H1 (cell line): ENCODE results near the gene PIK3R4. TPM values are rescaled to one million over a fixed set of nuclear protein-coding genes. Genes with fewer than 3 reads are reported as not detected.

Experiments
- CTCF ChIA-PET: fragments of 300-600 bp; sonication (Branson Sonifier 250); formaldehyde crosslinking; loops from one replicate; lab custom pipeline; 2021; ENCODE audit not compliant: partially characterized antibody; lab: Charles Lee
- POLR2A ChIA-PET: fragments of 300-600 bp; sonication (Branson Sonifier 250); formaldehyde crosslinking; loops from one replicate; lab custom pipeline; 2021; ENCODE audit warnings: inconsistent platforms; ENCODE audit not compliant: partially characterized antibody; lab: Charles Lee
- DNase-seq, 2 experiments: peaks; one replicate each; pipeline versions ENCODE4 v3.0.0 to v3.0.0-alpha.2; 2010 to 2022; ENCODE audit warnings: low spot score in 2 of 2, low read depth in 1 of 2, mixed read lengths in 1 of 2
- FAIRE-seq: peaks from 2 replicates; lab custom pipeline; 2011; peaks lifted over from hg19 to GRCh38; lab: Jason Lieb, UNC
- H2AFZ ChIP-seq: 2 replicates; pipeline ENCODE4 v1.8.1; 2012; ENCODE audit warnings: low read length, inconsistent platforms
- H2AK5ac ChIP-seq: 2 replicates; pipeline ENCODE4 v1.6.1; 2013; ENCODE audit warnings: low read depth, low read length
- H2BK120ac ChIP-seq: replicated peaks from 2 replicates; pipeline ENCODE3; 2013; ENCODE audit warnings: low read depth, low read length, inconsistent platforms
- H2BK12ac ChIP-seq: 2 replicates; pipeline ENCODE4 v1.6.1; 2013; ENCODE audit warnings: low read depth, low read length
- H2BK15ac ChIP-seq: 2 replicates; pipeline ENCODE4 v1.6.1; 2013; ENCODE audit warnings: low read length
- H2BK20ac ChIP-seq: 2 replicates; pipeline ENCODE4 v1.6.1; 2013; ENCODE audit warnings: low read length
- H2BK5ac ChIP-seq: 2 replicates; pipeline ENCODE4 v1.6.1; 2013; ENCODE audit warnings: low read depth, low read length
- H3K14ac ChIP-seq: 2 replicates; pipeline ENCODE4 v1.6.1; 2013; ENCODE audit warnings: inconsistent platforms; ENCODE audit not compliant: insufficient read length
- H3K18ac ChIP-seq: 2 replicates; pipeline ENCODE4 v1.6.1; 2013; ENCODE audit warnings: low read length; ENCODE audit errors: extremely low read depth
- H3K23ac ChIP-seq: 2 replicates; pipeline ENCODE4 v1.6.1; 2013; ENCODE audit warnings: inconsistent platforms; ENCODE audit not compliant: insufficient read length
- H3K23me2 ChIP-seq: 2 replicates; pipeline ENCODE4 v1.6.1; 2013; ENCODE audit warnings: low read depth, low read length
- H3K27ac ChIP-seq: 2 replicates; pipeline ENCODE4 v1.6.1; 2011; ENCODE audit warnings: low read depth, low read length, inconsistent platforms
- H3K27me3 ChIP-seq, 4 experiments: replicated peaks in 1 of 4; 1 replicate in 1 of 4; 2 replicates in 3 of 4; pipeline versions ENCODE4 v1.6.1 to v1.8.1; 2011 to 2013; ENCODE audit warnings: low read length in 3 of 4, mild to moderate bottlenecking in 3 of 4, inconsistent platforms in 2 of 4, mixed read lengths in 2 of 4, moderate library complexity in 1 of 4; ENCODE audit not compliant: control insufficient read depth in 3 of 4, insufficient read depth in 3 of 4; ENCODE audit errors: extremely low read depth in 1 of 4
- H3K36me3 ChIP-seq, 4 experiments: 2 replicates each; pipeline versions ENCODE4 v1.6.1 to v1.8.1; 2011 to 2013; ENCODE audit warnings: mild to moderate bottlenecking in 4 of 4, low read length in 3 of 4, moderate library complexity in 2 of 4, control low read depth in 1 of 4, inconsistent platforms in 1 of 4; ENCODE audit not compliant: insufficient read depth in 4 of 4, control insufficient read depth in 2 of 4
- H3K4ac ChIP-seq: replicated peaks from 2 replicates; pipeline ENCODE3; 2013; ENCODE audit warnings: low read length, low read depth, mixed read lengths, inconsistent platforms; ENCODE audit not compliant: insufficient read length
- H3K4me1 ChIP-seq, 4 experiments: replicated peaks in 1 of 4; 1 replicate in 1 of 4; 2 replicates in 3 of 4; pipeline versions ENCODE4 v1.6.1 to v1.8.1; 2011 to 2013; ENCODE audit warnings: low read length in 3 of 4, inconsistent platforms in 2 of 4, mixed read lengths in 1 of 4; ENCODE audit not compliant: insufficient read depth in 4 of 4, control insufficient read depth in 3 of 4
- H3K4me2 ChIP-seq, 2 experiments: 2 replicates each; pipeline versions ENCODE4 v1.6.1 to v1.8.1; 2011 to 2013; ENCODE audit warnings: low read depth in 2 of 2, low read length in 2 of 2, control low read depth in 1 of 2, inconsistent platforms in 1 of 2, mild to moderate bottlenecking in 1 of 2; ENCODE audit not compliant: insufficient read depth in 1 of 2
- H3K4me3 ChIP-seq, 4 experiments: fragments of 200-600, 300-600 bp in 1 of 4; sonication (generic), shearing (Covaris generic), sonication (Bioruptor Twin) in 1 of 4; 2 replicates each; pipeline versions ENCODE4 v1.5.1 to v1.8.1; 2011 to 2016; ENCODE audit warnings: low read length in 4 of 4, low read depth in 3 of 4, control low read depth in 2 of 4, inconsistent platforms in 2 of 4, mild to moderate bottlenecking in 2 of 4, mixed read lengths in 1 of 4, moderate library complexity in 1 of 4; ENCODE audit not compliant: insufficient read depth in 2 of 4; ENCODE audit errors: extremely low read depth in 1 of 4
- H3K56ac ChIP-seq: replicated peaks from 2 replicates; pipeline ENCODE3; 2013; ENCODE audit warnings: low read depth, mild to moderate bottlenecking, mixed read lengths, low read length, inconsistent platforms; ENCODE audit not compliant: insufficient read length
- H3K79me1 ChIP-seq: 2 replicates; pipeline ENCODE4 v1.6.1; 2013; ENCODE audit warnings: low read depth, low read length, control low read depth
- H3K79me2 ChIP-seq, 2 experiments: 2 replicates each; pipeline versions ENCODE4 v1.6.1 to v1.8.1; 2012 to 2013; ENCODE audit warnings: low read length in 2 of 2, mild to moderate bottlenecking in 2 of 2, inconsistent platforms in 1 of 2; ENCODE audit not compliant: insufficient read depth in 2 of 2, control insufficient read depth in 1 of 2
- H3K9ac ChIP-seq, 4 experiments: replicated peaks in 1 of 4; 1 replicate in 1 of 4; 2 replicates in 3 of 4; pipeline versions ENCODE4 v1.6.1 to v1.8.1; 2011 to 2013; ENCODE audit warnings: low read depth in 3 of 4, low read length in 3 of 4, control low read depth in 2 of 4, mild to moderate bottlenecking in 2 of 4, moderate library complexity in 2 of 4, inconsistent platforms in 1 of 4; ENCODE audit errors: extremely low read depth in 1 of 4
- H3K9me3 ChIP-seq, 2 experiments: 2 replicates each; pipeline versions ENCODE4 v1.6.1 to v1.8.1; 2012 to 2013; ENCODE audit warnings: mild to moderate bottlenecking in 2 of 2, moderate library complexity in 2 of 2, control low read depth in 1 of 2, inconsistent platforms in 1 of 2, low read depth in 1 of 2, low read length in 1 of 2, mixed read lengths in 1 of 2; ENCODE audit not compliant: insufficient read depth in 2 of 2
- H4K20me1 ChIP-seq, 2 experiments: replicated peaks in 1 of 2; 2 replicates each; pipeline versions ENCODE3 to v1.8.1; 2011 to 2013; ENCODE audit warnings: inconsistent platforms in 2 of 2, low read length in 2 of 2, mild to moderate bottlenecking in 1 of 2; ENCODE audit not compliant: insufficient read depth in 2 of 2, control insufficient read depth in 1 of 2
- H4K5ac ChIP-seq: 2 replicates; pipeline ENCODE4 v1.6.1; 2013; ENCODE audit warnings: low read length, low read depth, mixed read lengths, inconsistent platforms; ENCODE audit not compliant: insufficient read length
- H4K8ac ChIP-seq: 2 replicates; pipeline ENCODE4 v1.8.0; 2013; ENCODE audit warnings: mild to moderate bottlenecking, moderate library complexity, low read length, inconsistent platforms; ENCODE audit not compliant: insufficient read depth; ENCODE audit errors: extremely low read depth
- H4K91ac ChIP-seq: replicated peaks from 2 replicates; pipeline ENCODE3; 2013; ENCODE audit warnings: low read length, mixed read lengths, inconsistent platforms; ENCODE audit not compliant: insufficient read length
- BRCA1 ChIP-seq: IDR thresholded peaks from 2 replicates; pipeline ENCODE4 v1.6.1; 2012; ENCODE audit warnings: low read depth, low read length, improper control_type of control experiment
- E2F6 ChIP-seq: IDR thresholded peaks from 2 replicates; pipeline ENCODE4 v1.6.1; 2012; ENCODE audit warnings: inconsistent platforms
- SRF ChIP-seq: IDR thresholded peaks from 2 replicates; pipeline ENCODE4 v1.6.1; 2011; ENCODE audit warnings: mild to moderate bottlenecking, low read depth, low read length, moderate library complexity
- WGBS, 2 experiments: shearing (Covaris generic) in 1 of 2; methylation state at CpG; one replicate each; pipeline versions ENCODE4 v1.1.6 to v1.1.7; 2013 to 2015; ENCODE audit warnings: low lambda C conversion rate in 2 of 2, mixed read lengths in 2 of 2, inconsistent platforms in 1 of 2, low coverage in 1 of 2, missing lambda C conversion rate in 1 of 2; ENCODE audit not compliant: insufficient replicate concordance in 2 of 2, insufficient coverage in 1 of 2, insufficient read length in 1 of 2; ENCODE audit errors: extremely low coverage in 1 of 2, missing lambda C conversion rate in 1 of 2; 5-methylcytosine and 5-hydroxymethylcytosine counted together
- polyA plus RNA-seq, 7 experiments: library from polyadenylated mRNA; depleted of rRNA in 3 of 7; stranded (reverse) in 5 of 7; unstranded in 2 of 7; fragments of >200 nt in 5 of 7; fragments of 200-250 nt in 2 of 7; gene quantifications; 1 replicate in 5 of 7; 2 replicates in 1 of 7; 4 replicates in 1 of 7; pipeline versions ENCODE4 v1.2.1 to v1.2.3, GENCODE V29; 2011 to 2013; ENCODE audit warnings: missing spikeins in 2 of 7, mixed read lengths in 2 of 7
- total RNA-seq: library from RNA; stranded (reverse); fragmentation: NEBNext Ultra II Directional; extraction: Animal tissue kit (Norgen Biotek cat#: 25700); gene quantifications from 2 replicates; pipeline ENCODE4 v1.2.1, GENCODE V29; 2021

Gene PIK3R4
- total and polyA plus RNA-seq, 2 of the 8 experiments (the other 6 are each of a cell fraction or from before 2014, with no cell fraction given): 43.8 to 87.4 TPM

GRCh38 chr3:130661140-130661891 lies 85.3 kb downstream of the PIK3R4 start:
- FAIRE-seq: no peak
- H2AFZ ChIP-seq: no peak overlapping the region
- H3K36me3 ChIP-seq: no peaks in the 10 kb centered on the region
- no peak overlapping the region for H4K8ac ChIP-seq
- H3K79me2 ChIP-seq: no peaks in the 10 kb centered on the region
- no peak overlapping the region for H3K56ac ChIP-seq
- no peak overlapping the region for H2BK5ac ChIP-seq
- H3K4me1 ChIP-seq: no peaks in the 10 kb centered on the region
- 91% methylated on average over 7 of the region's 7 CpGs; no CpG with 5 or more reads in 1 of the 2 experiments for WGBS, 2 experiments
- no peak overlapping the region for H4K91ac ChIP-seq
- H3K9me3 ChIP-seq: peaks cover 0 to 4% of the 10 kb centered on the region in 2 experiments; a peak in 1 of 4 replicates
- no peak overlapping the region for H2BK120ac ChIP-seq
- H2AK5ac ChIP-seq: no peak overlapping the region
- no peak overlapping the region for H3K27ac ChIP-seq
- no peak overlapping the region for H3K23ac ChIP-seq
- no peak for DNase-seq
- H3K9ac ChIP-seq: no peak overlapping the region
- H4K20me1 ChIP-seq: no peaks in the 10 kb centered on the region
- no peak overlapping the region for H2BK12ac ChIP-seq
- H2BK20ac ChIP-seq: no peak overlapping the region
- TF ChIP-seq E2F6 (no peak), BRCA1 (no peak), SRF (no peak)
- TF ChIP-seq, all 59 proteins: peak for 0
- CTCF ChIA-PET: interaction anchor here (0.7 kb wide), 1 partner anchor 173 kb away, joined by 3 read pairs; no protein-coding TSS in a partner anchor
- Histone ChIP-seq H4K5ac (no peak overlapping the region), H3K79me1 (no peaks in the 10 kb centered on the region), H3K4ac (no peak overlapping the region), H2BK15ac (no peak overlapping the region), H3K27me3 (no peaks in the 10 kb centered on the region), H3K23me2 (no peaks in the 10 kb centered on the region), H3K18ac (no peak overlapping the region), H3K4me3 (no peak overlapping the region), H3K14ac (no peak overlapping the region), H3K4me2 (no peak overlapping the region)
- POLR2A ChIA-PET: no interaction called here
